CD14-positive monocyte (primary cell): ENCODE data around the gene ATP6AP1. TPM values are rescaled to one million over a fixed set of nuclear protein-coding genes. Genes with fewer than 3 reads are reported as not detected.
"Not testable (repeated sequence)": the region's sequence is repeated elsewhere in the genome, so short reads cannot be mapped to it uniquely, and the experiment has no call there.

Experiments
- DNase-seq, 3 donors: peaks; one replicate each; pipeline ENCODE4 v3.0.0-alpha.2; 2011 to 2022
- H2AFZ ChIP-seq: 2 replicates; pipeline ENCODE4 v1.6.0; 2012; ENCODE audit warnings: mild to moderate bottlenecking, low read depth, low read length, inconsistent platforms; ENCODE audit not compliant: insufficient read depth, poor library complexity, severe bottlenecking
- H3K27ac ChIP-seq, 2 donors: 1 replicate in 1 of 2; 2 replicates in 1 of 2; pipeline ENCODE4 v1.5.1; 2012 to 2013; ENCODE audit warnings: low read length in 2 of 2, control low read depth in 1 of 2, inconsistent platforms in 1 of 2, low read depth in 1 of 2, mild to moderate bottlenecking in 1 of 2
- H3K27me3 ChIP-seq, 2 donors: one replicate each; pipeline versions ENCODE4 v1.6.0 to v1.6.1; 2011 to 2013; ENCODE audit warnings: low read length in 2 of 2; ENCODE audit not compliant: control insufficient read depth in 2 of 2, insufficient read depth in 2 of 2
- H3K36me3 ChIP-seq, 2 donors: replicated peaks in 1 of 2; 1 replicate in 1 of 2; 2 replicates in 1 of 2; pipeline versions ENCODE4 v1.5.1 to v1.6.1; 2012 to 2013; ENCODE audit warnings: low read length in 2 of 2, control low read depth in 1 of 2, inconsistent platforms in 1 of 2, mild to moderate bottlenecking in 1 of 2; ENCODE audit not compliant: insufficient read depth in 2 of 2, control insufficient read depth in 1 of 2
- H3K4me1 ChIP-seq, 2 donors: 1 replicate in 1 of 2; 2 replicates in 1 of 2; pipeline versions ENCODE4 v1.5.1 to v1.6.1; 2012 to 2013; ENCODE audit warnings: low read length in 2 of 2, control low read depth in 1 of 2, inconsistent platforms in 1 of 2, mild to moderate bottlenecking in 1 of 2, moderate library complexity in 1 of 2; ENCODE audit not compliant: insufficient read depth in 2 of 2, control insufficient read depth in 1 of 2
- H3K4me2 ChIP-seq: replicated peaks from 2 replicates; pipeline ENCODE3; 2012; ENCODE audit warnings: low read length, moderate library complexity, mild to moderate bottlenecking; ENCODE audit not compliant: poor library complexity, severe bottlenecking; ENCODE audit errors: extremely low read depth
- H3K4me3 ChIP-seq, 3 experiments: fragments of 200-600 bp in 1 of 3; sonication (generic) in 1 of 3; replicated peaks in 1 of 3; 1 replicate in 2 of 3; 2 replicates in 1 of 3; pipeline ENCODE4 v1.5.1; 2011 to 2013; ENCODE audit warnings: low read length in 3 of 3, mild to moderate bottlenecking in 3 of 3, control low read depth in 2 of 3, low read depth in 2 of 3, inconsistent platforms in 1 of 3, moderate library complexity in 1 of 3
- H3K79me2 ChIP-seq: 2 replicates; pipeline ENCODE4 v1.6.0; 2012; ENCODE audit warnings: mild to moderate bottlenecking, control low read depth, inconsistent platforms, low read length, moderate library complexity; ENCODE audit not compliant: insufficient read depth
- H3K9ac ChIP-seq: 2 replicates; pipeline ENCODE4 v1.6.0; 2017; ENCODE audit warnings: low read length, mild to moderate bottlenecking; ENCODE audit not compliant: insufficient read depth, poor library complexity, severe bottlenecking
- H3K9me3 ChIP-seq, 2 donors: replicated peaks in 1 of 2; 1 replicate in 1 of 2; 2 replicates in 1 of 2; pipeline versions ENCODE4 v1.5.1 to v1.6.1; 2012 to 2013; ENCODE audit warnings: low read length in 2 of 2, control low read depth in 1 of 2; ENCODE audit not compliant: control insufficient read depth in 1 of 2, insufficient read depth in 1 of 2
- H4K20me1 ChIP-seq: 2 replicates; pipeline ENCODE4 v1.6.0; 2012; ENCODE audit warnings: mild to moderate bottlenecking, low read length, control low read depth, moderate library complexity; ENCODE audit not compliant: insufficient read depth
- H3K27ac Mint-ChIP-seq, 7 donors: one replicate each; pipeline ENCODE4 v1.8.0; 2020; ENCODE audit warnings: mild to moderate bottlenecking in 7 of 7, mixed read lengths in 7 of 7, moderate library complexity in 6 of 7, inconsistent platforms in 2 of 7
- H3K27me3 Mint-ChIP-seq, 3 donors: one replicate each; pipeline ENCODE4 v1.8.0; 2021 to 2022; ENCODE audit warnings: low read depth in 3 of 3, mild to moderate bottlenecking in 3 of 3, mixed read lengths in 3 of 3, moderate library complexity in 3 of 3, inconsistent platforms in 1 of 3
- H3K36me3 Mint-ChIP-seq, 2 donors: one replicate each; pipeline ENCODE4 v1.8.0; 2020; ENCODE audit warnings: mixed read lengths in 2 of 2, inconsistent platforms in 1 of 2, mild to moderate bottlenecking in 1 of 2
- H3K4me1 Mint-ChIP-seq: one replicate; pipeline ENCODE4 v1.8.0; 2020; ENCODE audit warnings: mild to moderate bottlenecking, mixed read lengths
- H3K4me3 Mint-ChIP-seq, 2 donors: one replicate each; pipeline ENCODE4 v1.8.0; 2020; ENCODE audit warnings: mild to moderate bottlenecking in 2 of 2, mixed read lengths in 2 of 2, moderate library complexity in 1 of 2
- H3K9me3 Mint-ChIP-seq, 7 donors: one replicate each; pipeline ENCODE4 v1.8.0; 2020 to 2022; ENCODE audit warnings: mixed read lengths in 7 of 7, mild to moderate bottlenecking in 6 of 7, moderate library complexity in 6 of 7, inconsistent platforms in 2 of 7
- WGBS: methylation state at CpG from one replicate; pipeline ENCODE4 v1.1.5; 2013; ENCODE audit warnings: missing lambda C conversion rate; ENCODE audit not compliant: insufficient coverage; 5-methylcytosine and 5-hydroxymethylcytosine counted together
- intact Hi-C, 2 donors: fragments of 100-400 bp; cut with micrococcal nuclease; formaldehyde crosslinking; loops; one replicate each; pipeline versions ENCODE4 v1.15.0 to v1.15.1; 2023
- polyA plus RNA-seq, 3 donors: library from polyadenylated mRNA; depleted of rRNA in 1 of 3; unstranded in 2 of 3; stranded (reverse) in 1 of 3; fragments of 300-500 nt in 2 of 3; fragments of >200 nt in 1 of 3; fragmentation: Illumina TruSeq in 2 of 3; gene quantifications; 1 replicate in 2 of 3; 2 replicates in 1 of 3; pipeline ENCODE4 v1.2.3, GENCODE V29; 2012 to 2021
- TF ChIP-seq, protein P1 (sequence below): fragments of 200-600 bp; IDR thresholded peaks from one replicate; pipeline ENCODE4 v1.8.0; 2022; ENCODE audit warnings: antibody characterized with exemption, mild to moderate bottlenecking

The ATP6AP1 gene
- polyA plus RNA-seq, 3 donors = 116 to 178 (median 145) TPM

DNA sequence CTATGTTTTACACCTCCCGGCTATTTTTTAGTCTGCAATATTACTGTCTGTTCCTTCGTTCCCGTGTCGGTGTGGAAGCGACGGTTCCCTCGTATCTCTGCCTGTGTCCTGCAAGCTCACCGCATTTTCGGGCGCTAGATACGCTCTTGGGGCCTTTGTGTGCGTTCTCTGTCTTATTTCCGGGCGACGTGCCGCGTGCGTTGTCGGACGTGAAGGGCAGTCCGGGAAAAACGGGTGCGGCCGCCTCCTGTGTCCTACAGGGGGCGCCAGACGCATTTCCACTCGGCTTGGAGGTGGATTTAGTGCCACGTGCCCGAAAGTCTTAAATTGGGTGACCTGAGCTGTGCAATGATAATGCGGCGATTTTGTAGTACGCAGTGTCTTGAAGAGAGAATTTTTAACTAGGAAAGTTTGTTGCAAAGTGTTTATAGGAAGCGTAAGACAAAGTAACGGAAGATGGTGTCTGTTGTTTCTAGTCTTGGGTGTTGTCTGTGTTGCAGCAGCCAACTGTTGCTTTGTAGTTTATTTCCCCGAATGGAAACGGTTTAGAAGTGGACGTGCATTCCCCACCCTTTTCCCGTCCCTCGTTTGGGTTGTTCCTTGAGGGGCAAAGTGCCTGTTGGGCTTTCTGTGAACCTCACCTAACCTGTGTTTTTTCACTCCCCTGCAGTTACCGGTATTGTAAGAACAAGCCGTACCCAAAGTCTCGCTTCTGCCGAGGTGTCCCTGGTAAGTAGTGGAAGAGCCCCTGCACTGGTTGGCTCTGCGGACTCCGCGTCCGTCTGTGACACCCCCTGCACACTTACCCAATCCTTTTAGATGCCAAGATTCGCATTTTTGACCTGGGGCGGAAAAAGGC, 29.6 kb upstream of the ATP6AP1 start:
- Histone ChIP-seq H3K27ac (peak overlapping the region; percentile 97 to 100), H3K4me1 (peaks cover 20 to 28% of the 10 kb centered on the region in 2 donors), H4K20me1 (peaks cover 49% of the 10 kb centered on the region), H2AFZ (no peak overlapping the region), H3K4me2 (peak overlapping the region; percentile 87), H3K4me3 (peak overlapping the region; percentile 79 to 92 (median 81)), H3K9ac (peak overlapping the region; percentile 90), H3K9me3 (no peaks in the 10 kb centered on the region), H3K36me3 (peaks cover 25 to 34% of the 10 kb centered on the region in 2 donors), H3K27me3 (no peaks in the 10 kb centered on the region), H3K79me2 (peaks cover 18% of the 10 kb centered on the region)
- under 1% methylated on average over 25 of the region's 49 CpGs for WGBS
- H3K4me3 Mint-ChIP-seq = peak overlapping the region; percentile 97
- peaks cover 33 to 42% of the 10 kb centered on the region in 2 donors for H3K36me3 Mint-ChIP-seq
- peaks cover 15% of the 10 kb centered on the region for H3K4me1 Mint-ChIP-seq
- peaks cover 0 to 11% (median 0%) of the 10 kb centered on the region in 3 donors for H3K27me3 Mint-ChIP-seq
- TF ChIP-seq, protein P1, sequence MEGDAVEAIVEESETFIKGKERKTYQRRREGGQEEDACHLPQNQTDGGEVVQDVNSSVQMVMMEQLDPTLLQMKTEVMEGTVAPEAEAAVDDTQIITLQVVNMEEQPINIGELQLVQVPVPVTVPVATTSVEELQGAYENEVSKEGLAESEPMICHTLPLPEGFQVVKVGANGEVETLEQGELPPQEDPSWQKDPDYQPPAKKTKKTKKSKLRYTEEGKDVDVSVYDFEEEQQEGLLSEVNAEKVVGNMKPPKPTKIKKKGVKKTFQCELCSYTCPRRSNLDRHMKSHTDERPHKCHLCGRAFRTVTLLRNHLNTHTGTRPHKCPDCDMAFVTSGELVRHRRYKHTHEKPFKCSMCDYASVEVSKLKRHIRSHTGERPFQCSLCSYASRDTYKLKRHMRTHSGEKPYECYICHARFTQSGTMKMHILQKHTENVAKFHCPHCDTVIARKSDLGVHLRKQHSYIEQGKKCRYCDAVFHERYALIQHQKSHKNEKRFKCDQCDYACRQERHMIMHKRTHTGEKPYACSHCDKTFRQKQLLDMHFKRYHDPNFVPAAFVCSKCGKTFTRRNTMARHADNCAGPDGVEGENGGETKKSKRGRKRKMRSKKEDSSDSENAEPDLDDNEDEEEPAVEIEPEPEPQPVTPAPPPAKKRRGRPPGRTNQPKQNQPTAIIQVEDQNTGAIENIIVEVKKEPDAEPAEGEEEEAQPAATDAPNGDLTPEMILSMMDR = peak; percentile 75
- peak; percentile 74 to 81 (median 78) for DNase-seq
- intact Hi-C loops = loop anchor here in 1 of 2 donors (5.0 kb wide), 1 partner anchor 133 kb away; no protein-coding TSS in a partner anchor
- peak overlapping the region; percentile 97 to 99 (median 99) for H3K27ac Mint-ChIP-seq
- H3K9me3 Mint-ChIP-seq = peaks cover 0 to 22% (median 4%) of the 10 kb centered on the region in 7 donors

- Mint-ChIP-seq H3K9me3 (peaks cover 0 to 22% (median 4%) of the 10 kb centered on the region in 7 donors), H3K36me3 (peaks cover 34 to 47% of the 10 kb centered on the region in 2 donors), H3K4me1 (peaks cover 15% of the 10 kb centered on the region), H3K27me3 (peaks cover 0 to 14% (median 0%) of the 10 kb centered on the region in 3 donors), H3K4me3 (peak overlapping the region; percentile 97), H3K27ac (peak overlapping the region; percentile 82 to 99 (median 97))
- H3K79me2 ChIP-seq = peaks cover 18% of the 10 kb centered on the region
- H2AFZ ChIP-seq = no peak overlapping the region
- H3K27me3 ChIP-seq = no peaks in the 10 kb centered on the region
- peak in 1 of 3 donors; percentile 8 for DNase-seq
- peaks cover 30 to 39% of the 10 kb centered on the region in 2 donors for H3K36me3 ChIP-seq
- peaks cover 57% of the 10 kb centered on the region for H4K20me1 ChIP-seq
- peak overlapping the region; percentile 97 to 100 for H3K27ac ChIP-seq
- TF ChIP-seq, protein P1 = no peak
- H3K4me2 ChIP-seq = peak overlapping the region; percentile 87
- intact Hi-C loops = loop anchor here (5.0 kb wide), 2 partner anchors 38 to 133 kb away; partner anchors contain the start of gene GDI1 (in 1 of the 2)
- WGBS = 100% methylated on average over 1 of the region's 14 CpGs
- H3K9ac ChIP-seq = peak overlapping the region; percentile 90
- peak overlapping the region; percentile 79 to 92 (median 81) for H3K4me3 ChIP-seq
- no peaks in the 10 kb centered on the region for H3K9me3 ChIP-seq
- peaks cover 20 to 28% of the 10 kb centered on the region in 2 donors for H3K4me1 ChIP-seq
Observed at GRCh38 chrX:154399527-154400368, 28.7 kb upstream of the ATP6AP1 start.

- no CpG with 5 or more reads among the region's 6 CpGs for WGBS
- H2AFZ ChIP-seq, H3K27me3 ChIP-seq, DNase-seq, H3K9me3 ChIP-seq, H3K9ac ChIP-seq, H3K4me2 ChIP-seq: not testable (repeated sequence)
- H3K27me3 Mint-ChIP-seq = peaks cover 0 to 14% (median 0%) of the 10 kb centered on the region in 3 donors
- Histone ChIP-seq H3K4me1 (peaks cover 20 to 28% of the 10 kb centered on the region in 2 donors), H3K36me3 (peaks cover 36 to 42% of the 10 kb centered on the region in 2 donors), H3K27ac (peak overlapping the region in 1 of 2 donors; percentile 100), H4K20me1 (peaks cover 63% of the 10 kb centered on the region), H3K79me2 (peaks cover 23% of the 10 kb centered on the region), H3K4me3 (peak overlapping the region in 1 of 3 experiments; percentile 81)
- peaks cover 40 to 54% of the 10 kb centered on the region in 2 donors for H3K36me3 Mint-ChIP-seq
- H3K4me1 Mint-ChIP-seq = peaks cover 15% of the 10 kb centered on the region
- H3K4me3 Mint-ChIP-seq = peak overlapping the region in 1 of 2 donors; percentile 97
- H3K9me3 Mint-ChIP-seq = peaks cover 0 to 22% (median 4%) of the 10 kb centered on the region in 7 donors
- intact Hi-C loops = loop anchor here in 1 of 2 donors (5.0 kb wide), 1 partner anchor 37 kb away; the partner anchor contains the start of gene GDI1
- peak overlapping the region in 4 of 7 donors; percentile 13 to 54 (median 50) for H3K27ac Mint-ChIP-seq
Observed at GRCh38 chrX:154400369-154400817, 28.1 kb upstream of the ATP6AP1 start.
